CD4-positive, alpha-beta T cell treated with Interleukin-2 at 100 ng/mL for 4 hours (primary cell): ENCODE results near the gene EP400.

Source experiments
- DNase-seq: peaks from one replicate; pipeline ENCODE4 v3.0.0-alpha.2; 2020; ENCODE audit warnings: low spot score

The EP400 gene

GRCh38 chr12:131911851-131912477 is 37.8 kb upstream of the EP400 start:
- DNase-seq = no peak

DNA sequence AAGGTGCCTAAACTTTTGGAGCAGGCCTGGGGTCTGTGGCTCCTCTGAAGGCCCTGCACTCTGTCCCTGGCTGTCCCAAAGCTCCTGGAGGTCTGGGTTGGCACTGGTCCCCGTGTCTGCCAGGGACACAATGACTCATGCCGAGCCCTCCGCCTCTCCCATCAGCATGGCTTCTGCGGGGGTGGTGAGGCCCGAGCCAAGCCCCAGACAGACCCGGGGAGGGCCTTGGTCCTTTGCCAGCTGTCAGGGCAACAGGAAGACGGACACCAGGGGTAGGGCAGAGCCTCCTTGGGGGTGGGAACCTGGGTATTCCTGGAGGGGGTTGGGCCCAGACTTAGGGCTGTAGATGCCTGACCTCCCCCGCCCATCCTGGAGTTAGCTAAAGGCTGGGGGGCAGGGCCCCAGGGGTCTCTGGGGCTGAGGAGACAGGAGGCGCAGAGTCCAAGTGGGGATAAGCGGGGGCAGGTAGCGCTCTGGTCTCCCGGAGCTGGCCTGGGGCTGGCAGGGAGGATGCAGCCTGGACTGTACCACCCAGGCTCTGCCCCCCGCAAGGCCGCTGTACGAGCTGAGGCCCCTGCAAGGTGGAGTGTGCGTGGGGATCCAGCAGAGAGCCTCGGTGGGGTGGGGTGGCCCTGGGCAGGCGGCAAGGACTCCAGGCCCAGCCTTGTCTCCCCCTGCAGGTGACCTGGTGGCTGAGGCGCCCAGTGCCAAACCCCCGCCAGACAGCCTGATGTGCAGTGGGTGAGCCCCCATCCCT is 37.0 kb upstream of the EP400 start:
- DNase-seq = no peak

GRCh38 chr12:131913666-131914065 is 36.1 kb upstream of the EP400 start:
- DNase-seq = no peak

GRCh38 chr12:131914179-131914702 is 35.5 kb upstream of the EP400 start:
- DNase-seq = no peak

- no peak for DNase-seq
Measured at GRCh38 chr12:131915000-131915689, 34.6 kb upstream of the EP400 start.

DNA sequence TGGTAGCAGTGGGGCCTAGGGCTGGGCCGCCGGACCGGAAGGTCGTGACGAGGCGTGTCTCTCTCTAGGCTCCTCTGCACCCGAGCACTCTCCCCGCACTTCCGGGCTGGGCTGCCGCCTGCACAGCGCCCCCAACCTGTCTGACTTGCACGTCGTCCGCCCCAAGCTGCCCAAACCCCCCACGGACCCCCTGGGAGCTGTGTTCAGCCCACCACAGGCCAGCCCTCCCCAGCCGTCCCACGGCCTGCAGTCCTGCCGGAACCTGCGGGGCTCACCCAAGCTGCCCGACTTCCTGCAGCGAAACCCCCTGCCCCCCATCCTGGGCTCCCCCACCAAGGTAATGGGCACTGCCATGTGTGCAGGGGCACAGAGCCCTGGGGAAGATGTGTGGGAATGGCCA is 33.9 kb upstream of the EP400 start:
- no peak for DNase-seq

- DNase-seq = no peak
Measured at GRCh38 chr12:131916306-131917138, 33.2 kb upstream of the EP400 start.

GRCh38 chr12:131917139-131917710 is 32.5 kb upstream of the EP400 start:
- DNase-seq = no peak

DNA sequence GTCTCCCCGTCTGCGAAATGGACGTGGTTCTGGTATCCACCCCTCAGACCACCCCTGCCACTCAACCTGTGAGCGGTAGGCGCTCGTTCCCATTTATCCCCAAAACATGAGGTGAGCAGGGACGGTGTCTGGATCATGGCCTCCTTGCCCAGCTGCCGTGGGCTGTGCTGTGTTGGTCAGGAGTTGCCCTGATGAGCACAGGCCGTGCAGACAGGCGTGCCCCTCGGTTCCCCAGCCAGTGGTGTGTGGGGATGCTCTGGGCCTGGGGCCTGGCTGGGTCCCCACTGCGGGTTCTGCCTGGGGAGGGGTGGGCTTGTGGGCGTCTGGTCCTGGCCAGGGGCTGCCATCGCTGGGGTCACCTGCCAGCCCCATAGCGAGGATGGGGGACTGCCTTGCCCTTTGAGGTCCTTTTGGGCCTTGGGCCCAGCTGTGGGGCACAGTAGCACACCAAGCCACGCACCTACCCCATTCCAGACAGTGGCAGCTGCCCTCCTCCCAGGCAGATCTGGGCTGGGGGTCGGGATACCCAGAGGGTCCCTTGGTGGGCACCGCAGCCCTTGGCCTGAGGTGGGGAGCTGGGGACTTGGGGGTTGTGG is 31.9 kb upstream of the EP400 start:
- no peak for DNase-seq

GRCh38 chr12:131918311-131919050 is 31.3 kb upstream of the EP400 start:
- DNase-seq = no peak

- DNase-seq = no peak
Measured at GRCh38 chr12:131919051-131919347, 30.7 kb upstream of the EP400 start.

GRCh38 chr12:131919366-131920156 is 30.2 kb upstream of the EP400 start:
- DNase-seq = no peak

- no peak for DNase-seq
Measured at GRCh38 chr12:131920157-131920508, 29.6 kb upstream of the EP400 start.

DNA sequence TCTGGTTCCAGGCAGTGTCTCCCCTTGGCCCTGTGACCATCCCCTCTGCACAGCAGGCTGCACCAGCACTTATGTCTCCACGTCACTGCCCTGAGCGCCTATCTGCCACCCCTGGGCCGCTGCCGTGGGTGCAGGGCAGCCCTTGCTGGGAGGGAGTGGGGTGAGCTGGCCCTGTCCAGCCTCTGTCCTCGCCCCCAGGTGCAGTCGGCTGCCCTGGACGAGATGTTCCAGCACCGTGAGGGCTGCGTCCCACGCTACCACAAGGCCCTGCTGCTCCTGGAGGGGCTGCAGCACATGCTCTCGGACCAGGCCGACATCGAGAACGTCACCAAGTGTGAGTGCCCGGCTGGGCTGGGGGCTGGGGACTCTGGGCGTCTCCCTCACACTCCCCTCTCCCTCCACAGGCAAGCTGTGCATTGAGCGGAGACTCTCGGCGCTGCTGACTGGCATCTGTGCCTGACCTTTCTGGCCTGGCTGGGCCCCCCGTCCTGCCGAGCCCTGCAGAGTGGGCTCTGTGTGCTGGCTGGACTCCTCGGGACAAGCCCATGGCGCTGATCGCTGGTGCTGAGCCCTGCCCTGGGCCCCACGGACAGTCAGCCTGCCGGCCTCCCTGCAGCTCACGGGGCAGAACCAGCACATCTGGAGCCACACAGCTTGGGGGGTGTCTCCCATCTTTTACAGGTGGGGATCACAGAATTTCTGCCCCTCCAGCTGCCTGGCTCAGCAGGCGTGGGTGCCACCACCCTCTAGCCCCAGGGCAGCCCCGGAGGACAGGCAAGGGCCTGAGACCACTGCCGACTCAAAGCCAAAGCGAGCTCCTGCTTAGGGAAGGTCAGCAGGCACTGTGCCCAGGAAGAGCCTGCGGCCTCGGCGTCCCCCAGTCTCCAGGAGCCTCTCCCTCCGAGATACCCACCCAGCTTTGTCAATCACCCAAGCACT is 28.6 kb upstream of the EP400 start:
- DNase-seq = no peak

GRCh38 chr12:131921866-131922769 is 27.6 kb upstream of the EP400 start:
- DNase-seq = no peak

DNA sequence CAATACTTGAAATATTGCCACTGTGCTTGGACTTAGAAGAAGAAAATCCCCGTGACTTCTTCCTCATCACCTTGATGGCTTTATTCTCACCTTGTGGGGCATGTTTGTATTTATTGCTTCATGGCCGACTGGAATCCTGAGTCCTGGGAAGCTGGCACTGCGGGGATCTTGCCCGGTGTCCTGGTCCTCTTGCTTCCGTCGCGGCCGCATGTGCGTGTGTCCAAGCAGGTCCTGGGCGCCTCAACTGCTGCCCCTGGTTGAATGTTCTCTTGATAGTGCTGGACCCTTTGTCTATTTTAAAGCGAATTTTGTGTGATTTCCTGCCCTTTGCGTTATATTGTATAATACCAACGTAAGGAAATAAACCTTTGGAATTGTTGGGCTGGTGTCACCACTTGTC is 27.0 kb upstream of the EP400 start:
- DNase-seq = no peak

- DNase-seq = no peak
Measured at GRCh38 chr12:131923260-131923659, 26.5 kb upstream of the EP400 start.
